NCI-H2196 treated with DMSO at 0.1 percent for 48 hours (cell line): ENCODE measurements around the gene PGRMC1.
"Not testable (repeated sequence)": the region's sequence is repeated elsewhere in the genome, so short reads cannot be mapped to it uniquely, and the experiment has no call there.

Experiments used
- DNase-seq: peaks from one replicate; lab custom pipeline; 2025; ENCODE audit not compliant: unreplicated experiment; lab: John Stamatoyannopoulos, UW

Gene PGRMC1

GRCh38 chrX:119231936-119232445 is 4.1 kb upstream of the PGRMC1 start:
- no peak for DNase-seq

- DNase-seq = no peak
These were observed 1.0 kb upstream of the PGRMC1 start for GRCh38 chrX:119235051-119235511.

GRCh38 chrX:119236623-119237561 is 807 bp downstream of the PGRMC1 start:
- no peak for DNase-seq

DNA sequence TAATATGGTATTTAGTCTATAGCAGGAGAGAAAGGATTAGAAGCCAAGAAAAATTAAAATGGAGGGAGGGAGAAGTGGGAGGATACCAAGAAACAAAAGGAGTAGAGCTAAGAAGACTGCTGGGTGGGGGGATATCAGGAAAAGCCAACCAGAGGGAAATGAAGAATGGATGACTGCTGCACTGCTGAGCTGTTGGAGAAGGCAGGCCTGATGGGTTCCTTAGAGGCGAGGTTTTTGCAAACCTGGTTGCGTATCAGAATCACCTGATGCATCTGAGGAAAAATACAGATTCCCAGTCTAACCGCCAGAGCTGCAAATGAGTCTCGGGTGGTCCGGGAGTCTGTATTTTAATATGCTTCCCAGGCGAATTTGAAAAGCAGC is 1.5 kb downstream of the PGRMC1 start:
- no peak for DNase-seq

DNA sequence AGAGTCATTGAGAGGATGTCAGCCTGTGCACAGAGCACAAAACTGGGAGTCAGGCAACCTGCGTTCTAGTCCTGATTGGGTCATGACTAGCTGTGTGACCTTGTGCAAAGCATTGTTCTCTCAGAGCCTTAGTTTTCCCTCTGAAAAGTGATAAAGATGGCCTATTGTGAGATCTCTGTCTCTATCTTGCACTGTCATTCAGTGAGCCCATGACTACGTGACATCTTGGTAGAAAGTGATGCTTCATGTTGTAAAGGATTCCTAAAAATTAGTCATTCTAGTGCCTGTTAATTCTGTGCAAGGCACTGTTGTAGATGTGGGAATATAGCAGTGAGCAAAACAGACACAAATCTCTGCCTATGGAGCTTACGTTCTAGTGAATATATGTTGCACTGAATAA is 2.5 kb downstream of the PGRMC1 start:
- DNase-seq = no peak

DNA sequence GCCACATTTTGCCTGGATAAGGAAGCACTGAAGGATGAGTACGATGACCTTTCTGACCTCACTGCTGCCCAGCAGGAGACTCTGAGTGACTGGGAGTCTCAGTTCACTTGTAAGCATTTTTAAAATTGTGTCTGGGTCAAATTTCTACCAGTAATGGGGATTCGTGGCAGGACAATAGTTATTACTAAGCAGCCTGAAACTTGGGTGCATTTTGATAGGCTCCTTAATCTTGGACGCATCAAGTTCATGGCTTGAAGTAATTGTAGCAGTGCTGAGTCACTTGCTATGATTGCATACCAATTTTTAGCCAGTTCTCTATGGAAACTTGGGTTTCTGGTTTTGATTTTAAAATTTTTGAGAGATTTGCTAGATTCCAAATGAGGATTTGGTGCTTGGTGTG is 4.3 kb downstream of the PGRMC1 start:
- no peak for DNase-seq

DNA sequence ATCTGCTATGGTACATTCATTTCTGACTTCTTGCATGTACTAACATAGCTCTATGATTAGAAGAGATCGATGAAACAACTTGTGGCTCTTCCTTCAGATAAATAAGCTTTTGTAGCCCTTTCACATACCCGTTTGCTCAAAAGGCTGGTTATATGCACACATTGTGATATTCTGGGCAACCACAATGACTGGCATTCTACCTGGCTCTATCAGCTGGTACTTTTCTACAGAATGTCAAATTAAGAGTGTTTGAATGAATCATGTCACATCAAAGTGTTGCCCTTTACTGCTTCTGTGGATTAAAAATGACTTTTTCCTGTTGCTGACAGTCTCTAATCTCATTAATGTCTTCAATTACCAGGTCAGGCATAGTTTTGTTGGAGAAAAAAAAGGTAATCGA is 11.6 kb downstream of the PGRMC1 start:
- no peak for DNase-seq

- no peak for DNase-seq
These were observed 13.8 kb downstream of the PGRMC1 start for GRCh38 chrX:119249891-119250290.

DNA sequence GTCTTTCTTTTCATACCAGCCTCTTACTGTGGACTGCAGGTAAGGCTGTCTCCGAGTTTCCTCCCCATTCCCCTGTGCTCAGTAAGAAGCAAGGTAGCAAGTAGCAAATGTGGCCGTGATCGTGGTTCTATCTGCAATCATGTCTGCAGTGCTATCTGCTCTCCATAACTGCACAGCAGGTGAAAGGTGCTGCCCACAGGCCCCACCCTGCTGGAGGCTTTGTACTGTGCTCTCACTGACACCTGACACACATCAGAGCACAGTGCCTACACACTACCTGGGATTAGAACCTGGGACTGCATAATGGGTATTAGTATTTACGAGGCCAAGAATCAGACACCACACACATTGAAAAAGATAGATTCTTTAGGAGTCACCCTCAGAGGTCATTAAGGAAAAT is 15.3 kb downstream of the PGRMC1 start:
- DNase-seq = no peak

DNA sequence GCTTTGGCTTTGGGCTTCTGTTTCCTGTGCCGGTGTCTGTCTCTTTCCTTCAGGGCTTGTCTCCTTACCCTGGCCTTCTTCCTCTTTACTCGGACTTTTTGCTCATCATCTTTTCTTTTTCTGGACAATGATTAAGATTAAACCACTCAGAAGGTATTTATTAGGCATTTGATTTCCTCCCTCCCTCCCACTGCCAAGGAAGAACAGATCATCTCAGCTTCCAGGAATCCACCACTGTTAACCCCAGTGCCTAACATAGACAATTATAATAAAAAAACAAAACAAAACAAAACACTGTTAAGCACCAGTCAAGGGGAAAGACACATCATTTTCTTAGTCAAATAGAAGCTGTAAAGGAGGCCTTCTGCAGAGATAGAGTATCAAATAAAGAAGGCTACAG is 16.6 kb downstream of the PGRMC1 start:
- DNase-seq = no peak

DNA sequence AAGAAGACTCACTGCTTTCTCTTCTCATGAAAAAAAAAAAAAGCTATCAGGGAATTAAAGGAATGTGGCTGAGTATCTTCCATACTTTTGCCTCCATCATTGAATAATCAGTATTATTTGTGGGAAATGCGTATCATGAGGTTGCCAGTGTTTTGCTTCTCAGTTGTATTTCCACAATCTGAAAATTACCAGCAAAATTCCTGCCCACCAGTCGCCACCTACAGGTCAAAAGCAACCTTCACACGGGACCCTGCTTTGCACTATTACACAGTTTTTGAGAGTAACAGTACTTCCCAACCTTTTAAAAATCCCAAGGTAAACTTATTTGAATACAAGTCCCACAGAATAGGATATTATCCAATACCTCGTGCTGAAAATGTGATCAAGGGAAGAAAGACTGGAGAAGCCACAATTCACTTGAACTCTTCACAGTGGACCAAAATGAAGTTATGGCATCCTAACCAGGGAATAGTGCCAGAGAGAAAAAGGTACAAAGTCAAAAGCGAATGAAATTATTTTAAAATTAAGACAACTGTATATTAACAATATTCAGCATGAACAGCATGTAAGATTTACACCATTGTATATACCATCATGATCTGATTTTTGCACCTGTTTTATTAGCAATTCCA is 30.4 kb downstream of the PGRMC1 start:
- DNase-seq = no peak

- DNase-seq = not testable (repeated sequence)
These were observed 31.0 kb downstream of the PGRMC1 start for GRCh38 chrX:119267115-119267514.

GRCh38 chrX:119272882-119273419 is 36.9 kb downstream of the PGRMC1 start:
- DNase-seq = no peak

- no peak for DNase-seq
These were observed 37.5 kb downstream of the PGRMC1 start for GRCh38 chrX:119273420-119274192.

DNA sequence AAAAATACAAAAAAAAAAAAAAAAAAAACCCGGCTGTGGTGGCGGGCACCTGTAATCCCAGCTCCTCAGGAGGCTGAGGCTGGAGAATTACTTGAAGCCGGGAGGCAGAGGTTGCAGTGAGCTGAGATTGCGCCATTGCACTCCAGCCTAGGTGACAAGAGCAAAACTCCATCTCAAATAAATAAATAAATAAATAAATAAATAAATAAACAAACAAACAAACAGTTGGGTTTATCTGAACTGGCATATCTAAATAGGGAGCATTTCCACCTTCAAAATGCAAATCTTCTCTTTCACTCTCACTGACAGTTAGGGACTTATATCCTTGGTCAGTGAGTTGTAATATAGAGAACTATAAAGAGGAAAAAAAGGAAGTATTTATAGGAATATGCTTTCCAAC is 46.3 kb downstream of the PGRMC1 start:
- not testable (repeated sequence) for DNase-seq

GRCh38 chrX:119288890-119289393 is 52.9 kb downstream of the PGRMC1 start:
- no peak for DNase-seq

- DNase-seq = no peak
These were observed 54.4 kb downstream of the PGRMC1 start for GRCh38 chrX:119290476-119290875.

DNA sequence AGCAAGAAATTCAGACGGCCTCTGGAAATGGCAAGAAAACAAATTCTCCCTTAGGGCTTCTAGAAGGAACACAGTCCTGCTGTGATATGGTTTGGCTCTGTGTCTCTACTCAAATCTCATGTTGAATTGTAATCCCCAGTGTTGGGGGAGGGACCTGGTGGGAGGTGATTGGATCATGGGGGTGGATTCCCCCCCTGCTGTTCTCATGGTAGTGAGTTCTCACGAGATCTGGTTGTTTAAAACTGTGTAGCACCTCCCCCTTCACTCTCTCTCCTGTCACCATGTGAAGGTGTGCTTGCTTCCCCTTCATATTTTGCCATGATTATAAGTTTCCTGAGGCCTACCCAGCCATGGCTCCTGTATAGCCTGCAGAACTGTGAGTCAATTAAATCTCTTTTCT is 55.2 kb downstream of the PGRMC1 start:
- not testable (repeated sequence) for DNase-seq

DNA sequence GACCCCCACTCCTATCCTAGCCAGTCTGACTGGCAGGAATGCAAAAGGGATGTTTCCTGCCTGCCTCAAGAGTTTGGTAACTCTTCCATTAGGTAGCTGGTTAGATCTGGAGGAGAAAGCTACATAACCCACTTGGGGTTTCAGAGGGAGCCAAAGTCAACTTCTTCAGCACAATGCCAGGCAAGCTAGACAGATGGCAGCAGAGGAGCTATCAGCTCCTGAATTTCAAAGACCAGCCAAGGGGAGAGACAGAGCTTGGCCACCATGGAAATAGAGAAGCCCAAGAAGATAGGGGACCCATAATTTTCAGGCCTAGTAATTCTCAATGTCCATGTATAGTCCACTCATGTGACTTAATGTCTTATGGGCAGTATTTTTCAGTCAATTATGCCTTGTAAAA is 56.4 kb downstream of the PGRMC1 start:
- DNase-seq = no peak
